Measurements from ENCODE around the gene PKIG. TPM values are rescaled to one million over a fixed set of nuclear protein-coding genes. Genes with fewer than 3 reads are reported as not detected.
A peak's percentile ranks its signal among the peaks of the same experiment; 100 is the strongest.

PKIG gene
- total and polyA plus RNA-seq, 10 of the 15 experiments (the other 5 are each of a cell fraction or from before 2014, with no cell fraction given) = 5.7 to 82.3 (median 39.7) TPM

- TF ChIP-seq IKZF1 (conservative IDR thresholded peaks at IDR 0.05) (peak; percentile 79), ZNF217 (IDR thresholded peaks at IDR 0.05) (peak; percentile 73), IKZF2 (IDR thresholded peaks at IDR 0.05) (peak; percentile 68 to 71), PBX3 (IDR thresholded peaks at IDR 0.05; ENCODE audit: insufficient replicate concordance, low read depth, low read length) (peak; percentile 39), BHLHE40 (IDR thresholded peaks at IDR 0.05; ENCODE audit: borderline replicate concordance in 1 of 2, low read depth in 2 of 2, low read length in 1 of 2) (peak in 1 of 2 experiments; percentile 46; a peak in 1 of 4 replicates), SPI1 (IDR thresholded peaks at IDR 0.05; ENCODE audit: borderline replicate concordance, insufficient read depth, low read depth, low read length) (0 out of 2 replicates have a peak, but pooled peaks have one; percentile 22)
- TF ChIP-seq, protein P1, sequence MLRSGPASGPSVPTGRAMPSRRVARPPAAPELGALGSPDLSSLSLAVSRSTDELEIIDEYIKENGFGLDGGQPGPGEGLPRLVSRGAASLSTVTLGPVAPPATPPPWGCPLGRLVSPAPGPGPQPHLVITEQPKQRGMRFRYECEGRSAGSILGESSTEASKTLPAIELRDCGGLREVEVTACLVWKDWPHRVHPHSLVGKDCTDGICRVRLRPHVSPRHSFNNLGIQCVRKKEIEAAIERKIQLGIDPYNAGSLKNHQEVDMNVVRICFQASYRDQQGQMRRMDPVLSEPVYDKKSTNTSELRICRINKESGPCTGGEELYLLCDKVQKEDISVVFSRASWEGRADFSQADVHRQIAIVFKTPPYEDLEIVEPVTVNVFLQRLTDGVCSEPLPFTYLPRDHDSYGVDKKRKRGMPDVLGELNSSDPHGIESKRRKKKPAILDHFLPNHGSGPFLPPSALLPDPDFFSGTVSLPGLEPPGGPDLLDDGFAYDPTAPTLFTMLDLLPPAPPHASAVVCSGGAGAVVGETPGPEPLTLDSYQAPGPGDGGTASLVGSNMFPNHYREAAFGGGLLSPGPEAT (IDR thresholded peaks at IDR 0.05; ENCODE audit: low read depth) = peak; percentile 56; the same call in 1 of the 2 replicates
These were observed 62.3 kb downstream of the PKIG start (continued) for GRCh38 chr20:44644667-44645131.
